Gastroesophageal sphincter (tissue), 4 donors: Measurements from ENCODE around the gene ELMO1. TPM values are rescaled to one million over a fixed set of nuclear protein-coding genes. Genes with fewer than 3 reads are reported as not detected.

Experiments used
- ATAC-seq: fragments of 150-250 bp; one replicate; pipeline ENCODE4 v1.9.1; 2016; ENCODE audit warnings: mild to moderate bottlenecking, moderate library complexity
- H3K27ac ChIP-seq, 4 donors: fragments of 200-600 bp; sonication (generic) in 3 of 4; 1 replicate in 3 of 4; 2 replicates in 1 of 4; pipeline ENCODE4 v1.5.1; 2016 to 2019
- H3K27me3 ChIP-seq: fragments of 200-600 bp; sonication (generic); one replicate; pipeline ENCODE4 v1.5.1; 2019
- H3K36me3 ChIP-seq, 2 donors: fragments of 200-600 bp; sonication (generic); one replicate each; pipeline ENCODE4 v1.5.1; 2019; ENCODE audit warnings: control low read depth in 1 of 2
- H3K4me1 ChIP-seq, 3 donors: fragments of 200-600 bp; sonication (generic); 1 replicate in 2 of 3; 2 replicates in 1 of 3; pipeline ENCODE4 v1.5.1; 2016 to 2019; ENCODE audit warnings: control low read depth in 2 of 3
- H3K4me3 ChIP-seq, 2 donors: fragments of 200-600 bp; sonication (generic); one replicate each; pipeline ENCODE4 v1.5.1; 2019; ENCODE audit warnings: mild to moderate bottlenecking in 1 of 2, moderate library complexity in 1 of 2
- H3K9me3 ChIP-seq, 3 donors: fragments of 200-600 bp; sonication (generic); one replicate each; pipeline ENCODE4 v1.5.1; 2017 to 2019; ENCODE audit warnings: control low read depth in 2 of 3
- EP300 ChIP-seq: sonication (generic); formaldehyde crosslinking; IDR thresholded peaks from one replicate; pipeline ENCODE4 v1.6.1; 2017; ENCODE audit warnings: antibody characterized with exemption, mild to moderate bottlenecking
- POLR2A ChIP-seq, 2 donors: fragments of 450-650 bp; IDR thresholded peaks; one replicate each; pipeline ENCODE4 v1.6.1; 2017; ENCODE audit warnings: antibody characterized with exemption in 2 of 2, mild to moderate bottlenecking in 2 of 2, moderate library complexity in 1 of 2
- POLR2AphosphoS5 ChIP-seq: sonication (generic); formaldehyde crosslinking; IDR thresholded peaks from one replicate; pipeline ENCODE4 v1.6.1; 2017; ENCODE audit warnings: antibody characterized with exemption
- WGBS, 2 donors: methylation state at CpG; one replicate each; pipeline ENCODE4 v1.1.5; 2018; ENCODE audit warnings: low coverage in 1 of 2; 5-methylcytosine and 5-hydroxymethylcytosine counted together
- total RNA-seq, 4 donors: library from RNA; depleted of rRNA; stranded (reverse); fragments of >200 nt; gene quantifications; one replicate each; pipeline ENCODE4 v1.1.0, GENCODE V29; 2016
- TF ChIP-seq, protein P1 (sequence below), 4 experiments: fragments of 200-600 bp in 2 of 4; fragments of 450-650 bp in 2 of 4; sonication (generic) in 1 of 4; IDR thresholded peaks; one replicate each; pipeline ENCODE4 v1.5.1; 2017 to 2019; ENCODE audit warnings: antibody characterized with exemption in 4 of 4, mild to moderate bottlenecking in 2 of 4, moderate library complexity in 2 of 4

Gene ELMO1
- total RNA-seq, 4 donors from 2014 or later, result 22.1 to 54.0 (median 42.7) TPM

DNA sequence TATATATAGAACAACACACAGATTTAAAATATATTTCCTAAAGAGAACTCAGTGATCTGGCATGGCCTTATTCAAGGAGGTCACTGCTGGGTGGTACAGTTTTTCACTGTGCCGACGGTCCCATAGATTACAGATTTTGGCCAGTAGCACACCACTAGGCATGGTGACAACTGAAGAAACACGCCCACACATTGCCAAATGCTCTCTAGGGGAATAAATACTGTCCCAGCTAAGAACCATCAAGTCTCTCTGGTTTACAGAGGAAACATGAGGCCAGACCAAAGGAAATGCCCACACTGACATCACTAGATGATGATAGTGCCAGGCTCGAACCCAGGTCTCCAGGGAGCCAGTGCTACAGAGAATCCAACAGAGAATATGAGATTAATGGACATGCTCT is 316.8 kb downstream of the ELMO1 start:
- 80 to 88% methylated on average over 4 of the region's 4 CpGs for WGBS, 2 donors
- Histone ChIP-seq H3K27me3 (no peaks in the 10 kb centered on the region), H3K4me1 (peaks cover 10 to 29% (median 12%) of the 10 kb centered on the region in 3 donors), H3K4me3 (no peak overlapping the region), H3K36me3 (peaks cover 0 to 12% of the 10 kb centered on the region in 2 donors), H3K27ac (no peak overlapping the region), H3K9me3 (no peaks in the 10 kb centered on the region)
- TF ChIP-seq POLR2AphosphoS5, result no peak
- TF ChIP-seq, protein P1, sequence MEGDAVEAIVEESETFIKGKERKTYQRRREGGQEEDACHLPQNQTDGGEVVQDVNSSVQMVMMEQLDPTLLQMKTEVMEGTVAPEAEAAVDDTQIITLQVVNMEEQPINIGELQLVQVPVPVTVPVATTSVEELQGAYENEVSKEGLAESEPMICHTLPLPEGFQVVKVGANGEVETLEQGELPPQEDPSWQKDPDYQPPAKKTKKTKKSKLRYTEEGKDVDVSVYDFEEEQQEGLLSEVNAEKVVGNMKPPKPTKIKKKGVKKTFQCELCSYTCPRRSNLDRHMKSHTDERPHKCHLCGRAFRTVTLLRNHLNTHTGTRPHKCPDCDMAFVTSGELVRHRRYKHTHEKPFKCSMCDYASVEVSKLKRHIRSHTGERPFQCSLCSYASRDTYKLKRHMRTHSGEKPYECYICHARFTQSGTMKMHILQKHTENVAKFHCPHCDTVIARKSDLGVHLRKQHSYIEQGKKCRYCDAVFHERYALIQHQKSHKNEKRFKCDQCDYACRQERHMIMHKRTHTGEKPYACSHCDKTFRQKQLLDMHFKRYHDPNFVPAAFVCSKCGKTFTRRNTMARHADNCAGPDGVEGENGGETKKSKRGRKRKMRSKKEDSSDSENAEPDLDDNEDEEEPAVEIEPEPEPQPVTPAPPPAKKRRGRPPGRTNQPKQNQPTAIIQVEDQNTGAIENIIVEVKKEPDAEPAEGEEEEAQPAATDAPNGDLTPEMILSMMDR (IDR thresholded peaks at IDR 0.05), result no peak
- no peak for TF ChIP-seq EP300
- TF ChIP-seq POLR2A (IDR thresholded peaks at IDR 0.05), result no peak
- ATAC-seq, result no peak

DNA sequence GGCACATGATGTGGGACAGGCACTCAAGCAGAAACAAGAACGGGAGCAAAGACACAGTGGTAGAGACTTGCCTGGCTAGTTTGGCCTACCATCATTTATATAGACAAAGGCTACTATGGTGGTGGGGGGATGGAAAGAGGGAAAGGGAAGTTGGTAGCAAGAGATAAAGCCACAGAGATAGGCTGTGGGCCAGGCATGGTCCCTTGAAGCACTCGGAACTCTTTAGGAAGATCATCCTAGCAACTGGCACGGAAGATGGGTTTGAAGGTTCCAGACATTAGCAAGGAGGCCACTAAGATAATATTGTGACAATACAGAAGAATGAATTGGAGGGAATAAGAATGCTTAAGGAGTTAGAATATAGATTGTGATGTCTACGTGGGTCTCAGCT is 319.6 kb downstream of the ELMO1 start:
- TF ChIP-seq EP300, result no peak
- no peak for TF ChIP-seq POLR2AphosphoS5
- TF ChIP-seq, protein P1 (IDR thresholded peaks at IDR 0.05), result no peak
- TF ChIP-seq POLR2A (IDR thresholded peaks at IDR 0.05), result no peak
- H3K4me3 ChIP-seq, result no peak overlapping the region
- 61 to 76% methylated on average over 3 to 4 of the region's 4 CpGs for WGBS, 2 donors
- peaks cover 0 to 12% of the 10 kb centered on the region in 2 donors for H3K36me3 ChIP-seq
- peaks cover 10 to 29% (median 12%) of the 10 kb centered on the region in 3 donors for H3K4me1 ChIP-seq
- H3K9me3 ChIP-seq, result no peaks in the 10 kb centered on the region
- no peak for ATAC-seq
- no peaks in the 10 kb centered on the region for H3K27me3 ChIP-seq
- H3K27ac ChIP-seq, result peak overlapping the region; percentile 66 to 75 (median 72)

- Histone ChIP-seq H3K36me3 (peaks cover 0 to 12% of the 10 kb centered on the region in 2 donors), H3K27ac (peak overlapping the region; percentile 70 to 75 (median 72)), H3K9me3 (no peaks in the 10 kb centered on the region), H3K27me3 (no peaks in the 10 kb centered on the region), H3K4me1 (peaks cover 10 to 29% (median 12%) of the 10 kb centered on the region in 3 donors), H3K4me3 (no peak overlapping the region)
- peak; percentile 89 for ATAC-seq
- peak; percentile 94 for TF ChIP-seq POLR2AphosphoS5
- no peak for TF ChIP-seq POLR2A (IDR thresholded peaks at IDR 0.05)
- TF ChIP-seq EP300, result no peak
- WGBS, 2 donors, result 25 to 31% methylated on average over 4 of the region's 4 CpGs
Observed at GRCh38 chr7:37128327-37129034, 320.2 kb downstream of the ELMO1 start.

- Histone ChIP-seq H3K9me3 (no peaks in the 10 kb centered on the region), H3K4me1 (peaks cover 0 to 39% (median 2%) of the 10 kb centered on the region in 3 donors), H3K27ac (no peak overlapping the region), H3K27me3 (no peaks in the 10 kb centered on the region), H3K36me3 (no peaks in the 10 kb centered on the region), H3K4me3 (no peak overlapping the region)
- TF ChIP-seq, protein P1 (IDR thresholded peaks at IDR 0.05), result no peak
- TF ChIP-seq POLR2A (IDR thresholded peaks at IDR 0.05) (no peak), POLR2AphosphoS5 (no peak), EP300 (no peak)
- 66 to 75% methylated on average over 2 of the region's 2 CpGs for WGBS, 2 donors
- ATAC-seq, result no peak
Observed at GRCh38 chr7:37119296-37119860, 329.3 kb downstream of the ELMO1 start.

DNA sequence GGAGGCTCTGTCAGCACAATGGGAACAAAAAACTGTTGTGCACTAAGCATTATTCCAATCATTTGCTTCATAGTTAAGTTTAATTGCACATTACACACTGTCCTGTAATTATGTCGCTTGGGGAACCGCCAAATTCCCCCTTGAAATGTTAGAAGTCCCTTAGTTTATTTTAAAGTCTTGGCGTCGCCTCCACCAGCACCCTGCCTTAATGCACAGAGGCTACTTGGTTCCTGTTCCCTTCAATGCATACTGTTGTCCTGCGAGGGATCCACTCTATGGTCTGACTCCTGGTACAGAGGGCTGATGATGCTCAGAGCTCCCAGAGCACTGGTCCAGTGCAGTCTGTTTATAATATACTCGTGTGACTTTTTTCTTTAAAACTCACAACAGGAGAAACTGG is 330.7 kb downstream of the ELMO1 start:
- Histone ChIP-seq H3K4me3 (no peak overlapping the region), H3K4me1 (peaks cover 0 to 39% (median 2%) of the 10 kb centered on the region in 3 donors), H3K27me3 (no peaks in the 10 kb centered on the region), H3K36me3 (no peaks in the 10 kb centered on the region), H3K27ac (peak overlapping the region in 1 of 4 donors; percentile 61), H3K9me3 (no peaks in the 10 kb centered on the region)
- ATAC-seq, result no peak
- TF ChIP-seq EP300, result no peak
- no peak for TF ChIP-seq POLR2A (IDR thresholded peaks at IDR 0.05)
- TF ChIP-seq POLR2AphosphoS5, result no peak
- TF ChIP-seq, protein P1 (IDR thresholded peaks at IDR 0.05), result no peak
- 35 to 36% methylated on average over 3 to 5 of the region's 6 CpGs for WGBS, 2 donors
